SKM-1 (cell line): ENCODE results near the gene NTF4.
"Not testable (repeated sequence)": the region's sequence is repeated elsewhere in the genome, so short reads cannot be mapped to it uniquely, and the experiment has no call there.

ENCODE experiments used
- DNase-seq: peaks from one replicate; lab custom pipeline; 2025; ENCODE audit not compliant: unreplicated experiment; lab: John Stamatoyannopoulos, UW

Gene NTF4

GRCh38 chr19:49091391-49092038 lies 26.9 kb upstream of the NTF4 start:
- DNase-seq, result no peak

- no peak for DNase-seq
Observed at GRCh38 chr19:49086296-49086695, 21.7 kb upstream of the NTF4 start.

GRCh38 chr19:49085868-49086232 lies 21.2 kb upstream of the NTF4 start:
- no peak for DNase-seq

- peak; percentile 59 for DNase-seq
Observed at GRCh38 chr19:49085020-49085867, 20.6 kb upstream of the NTF4 start, which contains the start of gene SNRNP70. Gene SNRNP70 (plus strand): TSS chr19:49085451. CDS start chr19:49086415, 964 bp downstream.

- no peak for DNase-seq
Observed at GRCh38 chr19:49084206-49085019, 19.8 kb upstream of the NTF4 start.

- no peak for DNase-seq
Observed at GRCh38 chr19:49081273-49081672, 16.7 kb upstream of the NTF4 start.

- DNase-seq, result no peak
Observed at GRCh38 chr19:49080392-49080791, 15.8 kb upstream of the NTF4 start.

GRCh38 chr19:49074869-49075268 lies 10.3 kb upstream of the NTF4 start:
- not testable (repeated sequence) for DNase-seq

GRCh38 chr19:49073514-49074378 lies 9.1 kb upstream of the NTF4 start:
- DNase-seq, result no peak

- no peak for DNase-seq
Observed at GRCh38 chr19:49071860-49072547, 7.4 kb upstream of the NTF4 start.

- no peak for DNase-seq
Observed at GRCh38 chr19:49070416-49070815, 5.8 kb upstream of the NTF4 start.

- DNase-seq, result no peak
Observed at GRCh38 chr19:49069026-49069425, 4.4 kb upstream of the NTF4 start.

- no peak for DNase-seq
Observed at GRCh38 chr19:49067554-49067953, 2.9 kb upstream of the NTF4 start.

- DNase-seq, result no peak
Observed at GRCh38 chr19:49065905-49066512, 1.4 kb upstream of the NTF4 start.

- DNase-seq, result no peak
Observed at GRCh38 chr19:49064029-49064629, 489 bp downstream of the NTF4 start.

GRCh38 chr19:49061445-49061844 lies 3.2 kb downstream of the NTF4 start:
- no peak for DNase-seq

GRCh38 chr19:49061000-49061399 lies 3.6 kb downstream of the NTF4 start:
- no peak for DNase-seq

GRCh38 chr19:49059053-49059452 lies 5.6 kb downstream of the NTF4 start:
- DNase-seq, result no peak

- no peak for DNase-seq
Observed at GRCh38 chr19:49058562-49058961, 6.1 kb downstream of the NTF4 start.
